Neutrophil (primary cell): ENCODE results near the gene HELLS.

Experiments
- H3K27ac ChIP-seq: fragments of 200-600 bp; sonication (generic); 2 replicates; pipeline ENCODE4 v1.5.1; 2016; ENCODE audit warnings: mild to moderate bottlenecking, moderate library complexity
- H3K27me3 ChIP-seq: fragments of 200-600 bp; sonication (generic); 2 replicates; pipeline ENCODE4 v1.6.0; 2016; ENCODE audit warnings: mild to moderate bottlenecking
- H3K36me3 ChIP-seq: fragments of 200-600 bp; sonication (generic); 2 replicates; pipeline ENCODE4 v1.5.1; 2017
- H3K4me1 ChIP-seq, 2 experiments: fragments of 200-600 bp in 1 of 2; sonication (generic) in 1 of 2; 1 replicate in 1 of 2; 2 replicates in 1 of 2; pipeline versions ENCODE4 v1.5.1 to v1.6.1; 2013 to 2016; ENCODE audit warnings: low read depth in 1 of 2, low read length in 1 of 2, mild to moderate bottlenecking in 1 of 2, moderate library complexity in 1 of 2; ENCODE audit not compliant: control insufficient read depth in 1 of 2, insufficient read depth in 1 of 2
- H3K4me3 ChIP-seq, 2 experiments: fragments of 200-600 bp in 1 of 2; sonication (generic) in 1 of 2; 1 replicate in 1 of 2; 2 replicates in 1 of 2; pipeline ENCODE4 v1.5.1; 2013 to 2016; ENCODE audit warnings: low read depth in 1 of 2, low read length in 1 of 2, mild to moderate bottlenecking in 1 of 2, moderate library complexity in 1 of 2
- H3K9me3 ChIP-seq: fragments of 200-600 bp; sonication (generic); 2 replicates; pipeline ENCODE4 v1.5.1; 2016
- CTCF ChIP-seq: fragments of 200-600 bp; sonication (generic); IDR thresholded peaks from 2 replicates; pipeline ENCODE4 v1.5.1; 2016; ENCODE audit warnings: antibody characterized with exemption

The HELLS gene

DNA sequence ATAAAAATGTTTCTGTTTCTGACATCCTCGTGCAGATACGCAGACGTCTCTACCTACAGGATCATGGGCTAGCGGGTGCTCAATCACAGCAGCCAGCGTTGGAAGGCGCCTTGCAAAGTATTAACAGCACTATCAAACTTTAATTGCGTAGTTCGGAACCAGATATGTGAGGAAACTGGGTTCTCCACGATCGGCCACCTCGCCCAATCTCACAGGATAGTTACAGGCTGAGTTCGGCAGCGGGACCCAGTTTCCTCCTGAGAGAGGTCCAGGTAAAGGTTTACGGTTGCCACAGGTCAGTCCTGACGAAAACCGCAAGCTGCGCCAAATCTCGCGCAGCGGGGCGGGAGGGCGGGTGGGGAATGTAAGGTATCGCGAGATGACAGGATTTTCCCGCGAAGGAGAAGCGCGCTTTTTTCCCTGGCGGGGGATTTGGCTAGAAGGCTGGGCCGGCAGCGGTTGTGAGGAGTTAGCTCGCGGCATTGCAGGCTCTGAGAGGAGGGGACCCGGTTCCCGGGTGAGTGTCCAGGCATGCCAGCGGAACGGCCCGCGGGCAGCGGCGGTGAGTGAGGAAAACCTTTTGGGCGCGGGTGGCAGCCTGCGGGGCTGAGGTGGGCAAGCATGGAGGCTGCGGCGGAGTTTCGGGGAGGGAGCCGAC is at the start of gene HELLS:
TSS of gene HELLS (plus strand) at position 398 of the 658 bp plus-strand sequence. CDS start at position 532, 134 bp downstream.
- Histone ChIP-seq H3K4me1 (peaks cover 16 to 18% of the 10 kb centered on the region in 2 experiments), H3K36me3 (no peaks in the 10 kb centered on the region), H3K4me3 (peak within 1 kb of the TSS; percentile 61 to 68), H3K9me3 (no peaks in the 10 kb centered on the region), H3K27me3 (peaks cover 43% of the 10 kb centered on the region), H3K27ac (no peak within 1 kb of the TSS)
- TF ChIP-seq CTCF: no peak

- Histone ChIP-seq H3K27me3 (no peaks in the 10 kb centered on the region), H3K4me1 (no peaks in the 10 kb centered on the region), H3K4me3 (no peak overlapping the region), H3K9me3 (no peaks in the 10 kb centered on the region), H3K27ac (no peak overlapping the region), H3K36me3 (no peaks in the 10 kb centered on the region)
- TF ChIP-seq CTCF: no peak
Measured at GRCh38 chr10:94496010-94496409, 49.6 kb upstream of the HELLS start.

- Histone ChIP-seq H3K36me3 (no peaks in the 10 kb centered on the region), H3K4me3 (no peak overlapping the region), H3K4me1 (no peaks in the 10 kb centered on the region), H3K27ac (no peak overlapping the region), H3K27me3 (no peaks in the 10 kb centered on the region), H3K9me3 (no peaks in the 10 kb centered on the region)
- no peak for TF ChIP-seq CTCF
Measured at GRCh38 chr10:94496646-94497045, 48.9 kb upstream of the HELLS start.

GRCh38 chr10:94500063-94500462 is 45.5 kb upstream of the HELLS start:
- no peak overlapping the region for H3K27ac ChIP-seq
- H3K9me3 ChIP-seq: no peaks in the 10 kb centered on the region
- no peak for TF ChIP-seq CTCF
- H3K4me3 ChIP-seq: no peak overlapping the region
- H3K36me3 ChIP-seq: no peaks in the 10 kb centered on the region
- H3K4me1 ChIP-seq: no peaks in the 10 kb centered on the region
- no peaks in the 10 kb centered on the region for H3K27me3 ChIP-seq

DNA sequence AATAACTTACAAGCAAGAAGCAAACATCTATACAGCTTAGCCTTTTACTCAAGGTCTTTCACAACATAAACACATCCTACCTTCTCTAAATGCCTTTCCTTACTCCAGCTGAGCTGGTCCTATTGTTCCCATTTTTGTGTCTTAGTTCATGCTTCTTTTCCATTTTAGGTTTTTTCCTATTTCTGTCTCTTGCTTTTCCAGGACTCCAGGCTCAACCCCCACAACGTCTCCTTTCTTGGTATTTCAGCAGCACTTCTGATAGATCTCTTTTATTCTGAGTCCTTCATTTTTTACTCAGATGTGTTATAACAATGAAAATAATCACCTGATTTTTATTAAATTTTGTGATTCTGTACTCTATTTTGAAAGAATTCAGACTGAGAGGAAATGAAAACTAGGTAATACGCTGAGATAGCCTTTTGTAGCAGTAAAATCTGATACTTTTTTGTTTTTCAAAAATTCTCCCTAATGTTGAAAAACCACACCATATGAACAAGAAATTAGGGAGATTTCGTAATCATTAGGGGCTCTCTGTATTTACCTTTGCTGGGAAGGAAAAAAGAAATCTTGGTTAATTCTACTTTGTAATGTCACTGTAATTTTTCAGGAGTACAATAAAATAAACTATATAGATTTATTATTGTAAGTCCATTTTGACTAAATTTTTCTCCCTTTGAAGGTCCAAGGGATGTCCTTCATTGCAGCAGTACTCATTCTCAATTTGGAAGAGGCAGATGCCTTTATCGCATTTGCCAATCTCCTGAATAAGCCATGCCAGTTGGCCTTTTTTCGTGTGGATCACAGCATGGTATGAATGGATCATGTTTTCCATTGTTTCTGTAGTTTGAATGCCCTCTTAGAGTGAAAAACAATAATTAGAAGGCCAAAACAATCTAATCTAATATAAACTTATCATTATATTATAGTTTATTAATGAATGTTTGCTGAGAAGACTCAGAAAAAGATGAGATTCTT is 24.0 kb upstream of the HELLS start:
- Histone ChIP-seq H3K4me1 (no peaks in the 10 kb centered on the region), H3K9me3 (no peaks in the 10 kb centered on the region), H3K27ac (no peak overlapping the region), H3K4me3 (no peak overlapping the region), H3K27me3 (no peaks in the 10 kb centered on the region), H3K36me3 (no peaks in the 10 kb centered on the region)
- TF ChIP-seq CTCF: no peak
